ENCODE data around the gene EXOG. TPM values are rescaled to one million over a fixed set of nuclear protein-coding genes. Genes with fewer than 3 reads are reported as not detected.

Gene EXOG
- total and polyA plus RNA-seq, 7 donors = 2.4 to 26.9 (median 9.7) TPM

DNA sequence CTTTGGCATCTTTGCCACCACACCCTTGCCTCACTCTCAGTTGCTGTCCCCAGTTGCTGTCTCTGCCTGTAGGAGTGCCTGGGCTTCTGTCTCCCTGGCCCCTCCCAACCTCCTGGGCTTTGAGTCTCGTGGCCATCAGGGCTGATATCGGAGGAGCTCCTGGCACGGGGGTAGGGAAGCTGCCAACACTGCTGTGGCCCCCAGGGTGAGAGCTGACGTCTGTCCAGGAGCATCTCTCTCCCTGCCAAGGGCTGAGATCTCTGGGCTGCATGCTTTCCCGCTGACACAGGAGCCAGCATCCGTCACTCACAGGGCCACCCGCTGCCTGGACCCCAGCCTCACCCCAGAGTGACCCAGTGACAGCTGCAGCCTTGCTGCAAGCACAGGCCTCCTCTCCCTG lies 47.4 kb downstream of the EXOG start:
- H3K4me1 ChIP-seq = no peaks in the 10 kb centered on the region
- no peak for DNase-seq
- no peaks in the 10 kb centered on the region for H3K27me3 ChIP-seq
- no peak overlapping the region for H3K27ac ChIP-seq
- no peaks in the 10 kb centered on the region for H3K36me3 ChIP-seq
- no peak for TF ChIP-seq POLR2A (IDR thresholded peaks at IDR 0.05)
- no peaks in the 10 kb centered on the region for H3K9me3 ChIP-seq
- 62 to 82% methylated on average over 7 of the region's 7 CpGs for WGBS, 2 donors
- intact Hi-C loops (cut with DNase I) = no loop called here
- no peak overlapping the region for H3K4me3 ChIP-seq

DNA sequence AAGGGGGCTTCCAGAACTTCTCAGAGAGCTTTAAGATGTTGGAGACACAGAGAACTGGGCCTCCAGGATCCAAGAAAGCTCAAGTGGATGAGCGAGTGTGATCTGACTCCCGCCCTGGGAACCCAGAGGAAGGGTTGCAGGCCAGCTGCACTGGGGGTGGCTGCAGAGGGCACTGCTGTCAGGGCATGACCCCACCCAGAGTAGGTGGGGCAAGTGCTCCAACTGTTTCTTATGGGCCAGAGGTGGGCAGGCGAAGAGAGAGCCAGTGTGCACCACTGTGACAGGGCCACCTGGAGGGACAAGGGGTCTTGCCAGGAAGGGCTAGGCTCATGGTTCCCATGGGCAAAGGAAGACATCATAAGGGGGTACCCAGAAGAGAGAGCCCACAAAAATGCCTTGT lies 48.8 kb downstream of the EXOG start:
- no peaks in the 10 kb centered on the region for H3K27me3 ChIP-seq
- DNase-seq = no peak
- no peaks in the 10 kb centered on the region for H3K9me3 ChIP-seq
- no peaks in the 10 kb centered on the region for H3K4me1 ChIP-seq
- TF ChIP-seq, protein P1, sequence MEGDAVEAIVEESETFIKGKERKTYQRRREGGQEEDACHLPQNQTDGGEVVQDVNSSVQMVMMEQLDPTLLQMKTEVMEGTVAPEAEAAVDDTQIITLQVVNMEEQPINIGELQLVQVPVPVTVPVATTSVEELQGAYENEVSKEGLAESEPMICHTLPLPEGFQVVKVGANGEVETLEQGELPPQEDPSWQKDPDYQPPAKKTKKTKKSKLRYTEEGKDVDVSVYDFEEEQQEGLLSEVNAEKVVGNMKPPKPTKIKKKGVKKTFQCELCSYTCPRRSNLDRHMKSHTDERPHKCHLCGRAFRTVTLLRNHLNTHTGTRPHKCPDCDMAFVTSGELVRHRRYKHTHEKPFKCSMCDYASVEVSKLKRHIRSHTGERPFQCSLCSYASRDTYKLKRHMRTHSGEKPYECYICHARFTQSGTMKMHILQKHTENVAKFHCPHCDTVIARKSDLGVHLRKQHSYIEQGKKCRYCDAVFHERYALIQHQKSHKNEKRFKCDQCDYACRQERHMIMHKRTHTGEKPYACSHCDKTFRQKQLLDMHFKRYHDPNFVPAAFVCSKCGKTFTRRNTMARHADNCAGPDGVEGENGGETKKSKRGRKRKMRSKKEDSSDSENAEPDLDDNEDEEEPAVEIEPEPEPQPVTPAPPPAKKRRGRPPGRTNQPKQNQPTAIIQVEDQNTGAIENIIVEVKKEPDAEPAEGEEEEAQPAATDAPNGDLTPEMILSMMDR (IDR thresholded peaks at IDR 0.05) = no peak
- TF ChIP-seq POLR2AphosphoS5 (IDR thresholded peaks at IDR 0.05) (no peak), POLR2A (IDR thresholded peaks at IDR 0.05) (no peak), EP300 (IDR thresholded peaks at IDR 0.05) (no peak)
- intact Hi-C loops (cut with DNase I) = no loop called here
- no peak overlapping the region for H3K27ac ChIP-seq
- 87 to 92% methylated on average over 3 of the region's 3 CpGs for WGBS, 2 donors
- H3K4me3 ChIP-seq = no peak overlapping the region
- no peaks in the 10 kb centered on the region for H3K36me3 ChIP-seq

GRCh38 chr3:38545550-38545949 lies 49.4 kb downstream of the EXOG start:
- no peak overlapping the region for H3K4me3 ChIP-seq

GRCh38 chr3:38545983-38546382 lies 49.8 kb downstream of the EXOG start:
- Histone ChIP-seq H3K4me3 (no peak overlapping the region), H3K27ac (no peak overlapping the region), H3K27me3 (no peaks in the 10 kb centered on the region), H3K36me3 (no peaks in the 10 kb centered on the region), H3K9me3 (no peaks in the 10 kb centered on the region), H3K4me1 (no peaks in the 10 kb centered on the region)
- TF ChIP-seq, protein P1 (IDR thresholded peaks at IDR 0.05) = no peak
- WGBS, 2 donors = 89% methylated on average over 4 of the region's 4 CpGs
- intact Hi-C loops (cut with DNase I) = no loop called here
- no peak for DNase-seq

More at GRCh38 chr3:38545550-38545949, 49.4 kb downstream of the EXOG start:
- DNase-seq = no peak
- whole genome bisulfite sequencing, 2 donors = 59 to 73% methylated on average over 1 of the region's 1 CpG
- Histone ChIP-seq H3K9me3 (no peaks in the 10 kb centered on the region), H3K27me3 (no peaks in the 10 kb centered on the region), H3K4me1 (no peaks in the 10 kb centered on the region), H3K27ac (no peak overlapping the region), H3K36me3 (no peaks in the 10 kb centered on the region)
- TF ChIP-seq POLR2A (IDR thresholded peaks at IDR 0.05) (no peak), EP300 (IDR thresholded peaks at IDR 0.05) (no peak), POLR2AphosphoS5 (IDR thresholded peaks at IDR 0.05) (no peak)
- TF ChIP-seq, protein P1 (IDR thresholded peaks at IDR 0.05) = no peak
- intact Hi-C loops (cut with DNase I) = no loop called here

GRCh38 chr3:38548154-38548931 lies 52.2 kb downstream of the EXOG start:
- intact Hi-C loops (cut with DNase I) = no loop called here
- WGBS, 2 donors = 68 to 73% methylated on average over 17 of the region's 17 CpGs
- Histone ChIP-seq H3K9me3 (no peaks in the 10 kb centered on the region), H3K27me3 (no peaks in the 10 kb centered on the region), H3K36me3 (no peaks in the 10 kb centered on the region), H3K4me1 (no peaks in the 10 kb centered on the region), H3K4me3 (no peak overlapping the region), H3K27ac (no peak overlapping the region)
- no peak for DNase-seq
- no peak for TF ChIP-seq POLR2AphosphoS5 (IDR thresholded peaks at IDR 0.05)
- TF ChIP-seq, protein P1 (IDR thresholded peaks at IDR 0.05) = no peak
- no peak for TF ChIP-seq POLR2A (IDR thresholded peaks at IDR 0.05)
- no peak for TF ChIP-seq EP300 (IDR thresholded peaks at IDR 0.05)
